Astrocyte (in vitro differentiated cells and primary cell): ENCODE results near the gene COLEC11. TPM values are rescaled to one million over a fixed set of nuclear protein-coding genes. Genes with fewer than 3 reads are reported as not detected.

ENCODE experiments used
- DNase-seq: peaks from one replicate; pipeline ENCODE4 v3.0.0-alpha.2; 2010; ENCODE audit warnings: low read depth
- FAIRE-seq: peaks from 2 replicates; lab custom pipeline; 2011; peaks lifted over from hg19 to GRCh38; lab: Jason Lieb, UNC
- H2AFZ ChIP-seq: 2 replicates; pipeline ENCODE4 v1.6.0; 2012; ENCODE audit warnings: low read depth, low read length, inconsistent platforms
- H3K27ac ChIP-seq: 2 replicates; pipeline ENCODE4 v1.5.1; 2011; ENCODE audit warnings: low read depth, low read length, inconsistent platforms
- H3K27me3 ChIP-seq: 2 replicates; pipeline ENCODE4 v1.6.0; 2011; ENCODE audit warnings: low read length, inconsistent platforms; ENCODE audit not compliant: insufficient read depth
- H3K36me3 ChIP-seq: 2 replicates; pipeline ENCODE4 v1.5.1; 2011; ENCODE audit warnings: low read length, inconsistent platforms; ENCODE audit not compliant: insufficient read depth
- H3K4me1 ChIP-seq: 2 replicates; pipeline ENCODE4 v1.5.1; 2011; ENCODE audit warnings: low read length, inconsistent platforms; ENCODE audit not compliant: insufficient read depth
- H3K4me2 ChIP-seq: 2 replicates; pipeline ENCODE4 v1.6.0; 2012; ENCODE audit warnings: low read length, inconsistent platforms
- H3K4me3 ChIP-seq: 2 replicates; pipeline ENCODE4 v1.5.1; 2011; ENCODE audit warnings: low read depth, mild to moderate bottlenecking, low read length, inconsistent platforms; ENCODE audit not compliant: insufficient read depth
- H3K79me2 ChIP-seq: 2 replicates; pipeline ENCODE4 v1.6.0; 2012; ENCODE audit warnings: mild to moderate bottlenecking, low read length, inconsistent platforms; ENCODE audit not compliant: insufficient read depth
- H3K9ac ChIP-seq: 2 replicates; pipeline ENCODE4 v1.6.0; 2012; ENCODE audit warnings: mild to moderate bottlenecking, low read length, inconsistent platforms
- H3K9me3 ChIP-seq: 2 replicates; pipeline ENCODE4 v1.5.1; 2012; ENCODE audit warnings: low read depth, mild to moderate bottlenecking, low read length, inconsistent platforms; ENCODE audit not compliant: insufficient read depth
- H4K20me1 ChIP-seq: 2 replicates; pipeline ENCODE4 v1.6.0; 2012; ENCODE audit warnings: low read length, inconsistent platforms; ENCODE audit not compliant: insufficient read depth
- H3K27ac Mint-ChIP-seq: one replicate; pipeline ENCODE4 v1.8.0; 2021; ENCODE audit warnings: mild to moderate bottlenecking, mixed read lengths; ENCODE audit not compliant: unreplicated experiment
- H3K27me3 Mint-ChIP-seq: one replicate; pipeline ENCODE4 v1.8.0; 2021; ENCODE audit warnings: low read depth, mixed read lengths; ENCODE audit not compliant: unreplicated experiment
- H3K36me3 Mint-ChIP-seq: one replicate; pipeline ENCODE4 v1.8.0; 2021; ENCODE audit warnings: low read depth, mixed read lengths; ENCODE audit not compliant: unreplicated experiment
- H3K4me1 Mint-ChIP-seq: one replicate; pipeline ENCODE4 v1.8.0; 2021; ENCODE audit warnings: low read depth, mixed read lengths; ENCODE audit not compliant: unreplicated experiment
- H3K4me3 Mint-ChIP-seq: one replicate; pipeline ENCODE4 v1.8.0; 2021; ENCODE audit warnings: mild to moderate bottlenecking, moderate library complexity, mixed read lengths; ENCODE audit not compliant: unreplicated experiment
- H3K9me3 Mint-ChIP-seq: one replicate; pipeline ENCODE4 v1.8.0; 2021; ENCODE audit warnings: mild to moderate bottlenecking, mixed read lengths; ENCODE audit not compliant: unreplicated experiment
- EZH2 ChIP-seq: IDR thresholded peaks from 2 replicates; pipeline ENCODE4 v1.6.1; 2012; ENCODE audit warnings: mild to moderate bottlenecking, low read length, inconsistent platforms; ENCODE audit not compliant: insufficient read depth
- total RNA-seq: library from RNA; stranded (reverse); gene quantifications from 2 replicates; pipeline ENCODE4 v1.2.1, GENCODE V29; 2021
- TF ChIP-seq, protein P1 (sequence below): IDR thresholded peaks from 2 replicates; pipeline ENCODE4 v1.5.1; 2011; ENCODE audit warnings: low read depth, mild to moderate bottlenecking, inconsistent platforms, low read length, moderate library complexity; ENCODE audit not compliant: insufficient read depth

Gene COLEC11
- total RNA-seq, 1 donor from 2014 or later = not detected

GRCh38 chr2:3601561-3602271 lies 6.8 kb downstream of the COLEC11 start:
- Histone ChIP-seq H3K27me3 (no peaks in the 10 kb centered on the region), H2AFZ (no peak overlapping the region), H3K9me3 (no peaks in the 10 kb centered on the region), H4K20me1 (no peaks in the 10 kb centered on the region), H3K9ac (no peak overlapping the region), H3K4me2 (no peak overlapping the region), H3K79me2 (no peaks in the 10 kb centered on the region), H3K36me3 (no peaks in the 10 kb centered on the region), H3K4me3 (no peak overlapping the region), H3K27ac (no peak overlapping the region), H3K4me1 (no peaks in the 10 kb centered on the region)
- Mint-ChIP-seq H3K27ac (no peak overlapping the region), H3K9me3 (no peaks in the 10 kb centered on the region), H3K4me3 (no peak overlapping the region), H3K4me1 (no peaks in the 10 kb centered on the region), H3K36me3 (peaks cover 4% of the 10 kb centered on the region), H3K27me3 (peaks cover 18% of the 10 kb centered on the region)
- no peak for TF ChIP-seq EZH2
- no peak for FAIRE-seq
- DNase-seq = no peak

- Histone ChIP-seq H3K4me3 (no peak overlapping the region), H3K4me2 (no peak overlapping the region), H3K9ac (no peak overlapping the region), H3K36me3 (no peaks in the 10 kb centered on the region), H4K20me1 (no peaks in the 10 kb centered on the region), H3K27me3 (no peaks in the 10 kb centered on the region), H3K79me2 (no peaks in the 10 kb centered on the region), H2AFZ (no peak overlapping the region), H3K4me1 (no peaks in the 10 kb centered on the region), H3K9me3 (no peaks in the 10 kb centered on the region), H3K27ac (no peak overlapping the region)
- DNase-seq (no peak), FAIRE-seq (no peak)
- Mint-ChIP-seq H3K9me3 (no peaks in the 10 kb centered on the region), H3K4me3 (no peak overlapping the region), H3K36me3 (peaks cover 2% of the 10 kb centered on the region), H3K4me1 (no peaks in the 10 kb centered on the region), H3K27me3 (peaks cover 19% of the 10 kb centered on the region), H3K27ac (no peak overlapping the region)
- TF ChIP-seq EZH2 = no peak
- TF ChIP-seq, protein P1, sequence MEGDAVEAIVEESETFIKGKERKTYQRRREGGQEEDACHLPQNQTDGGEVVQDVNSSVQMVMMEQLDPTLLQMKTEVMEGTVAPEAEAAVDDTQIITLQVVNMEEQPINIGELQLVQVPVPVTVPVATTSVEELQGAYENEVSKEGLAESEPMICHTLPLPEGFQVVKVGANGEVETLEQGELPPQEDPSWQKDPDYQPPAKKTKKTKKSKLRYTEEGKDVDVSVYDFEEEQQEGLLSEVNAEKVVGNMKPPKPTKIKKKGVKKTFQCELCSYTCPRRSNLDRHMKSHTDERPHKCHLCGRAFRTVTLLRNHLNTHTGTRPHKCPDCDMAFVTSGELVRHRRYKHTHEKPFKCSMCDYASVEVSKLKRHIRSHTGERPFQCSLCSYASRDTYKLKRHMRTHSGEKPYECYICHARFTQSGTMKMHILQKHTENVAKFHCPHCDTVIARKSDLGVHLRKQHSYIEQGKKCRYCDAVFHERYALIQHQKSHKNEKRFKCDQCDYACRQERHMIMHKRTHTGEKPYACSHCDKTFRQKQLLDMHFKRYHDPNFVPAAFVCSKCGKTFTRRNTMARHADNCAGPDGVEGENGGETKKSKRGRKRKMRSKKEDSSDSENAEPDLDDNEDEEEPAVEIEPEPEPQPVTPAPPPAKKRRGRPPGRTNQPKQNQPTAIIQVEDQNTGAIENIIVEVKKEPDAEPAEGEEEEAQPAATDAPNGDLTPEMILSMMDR = no peak
Measured at GRCh38 chr2:3602553-3603339, 7.8 kb downstream of the COLEC11 start.

- Mint-ChIP-seq H3K9me3 (no peaks in the 10 kb centered on the region), H3K4me3 (no peak overlapping the region), H3K27me3 (peaks cover 22% of the 10 kb centered on the region), H3K36me3 (no peaks in the 10 kb centered on the region), H3K27ac (no peak overlapping the region), H3K4me1 (no peaks in the 10 kb centered on the region)
- Histone ChIP-seq H3K9ac (no peak overlapping the region), H2AFZ (no peak overlapping the region), H3K4me1 (no peaks in the 10 kb centered on the region), H3K27me3 (no peaks in the 10 kb centered on the region), H3K27ac (no peak overlapping the region), H3K9me3 (no peaks in the 10 kb centered on the region), H3K4me2 (no peak overlapping the region), H3K79me2 (no peaks in the 10 kb centered on the region), H3K36me3 (no peaks in the 10 kb centered on the region), H3K4me3 (no peak overlapping the region), H4K20me1 (no peaks in the 10 kb centered on the region)
- no peak for DNase-seq
- no peak for TF ChIP-seq EZH2
- TF ChIP-seq, protein P1 = no peak
- no peak for FAIRE-seq
Measured at GRCh38 chr2:3603536-3604206, 8.8 kb downstream of the COLEC11 start.
